Erythroblast (primary cell): Measurements from ENCODE around the gene F11R.

ENCODE experiments used
- GATA1 ChIP-seq: IDR thresholded peaks from 2 replicates; pipeline ENCODE4 v1.6.1; 2011; ENCODE audit warnings: low read depth, mild to moderate bottlenecking, control low read depth, low read length, moderate library complexity
- POLR2A ChIP-seq: IDR thresholded peaks from 2 replicates; pipeline ENCODE4 v1.6.1; 2011; ENCODE audit warnings: mild to moderate bottlenecking, low read length

GRCh38 chr1:160949881-160950280 is 71.1 kb downstream of the F11R start:
- no peak for TF ChIP-seq POLR2A
- no peak for TF ChIP-seq GATA1
